IMR-90 (cell line): ENCODE measurements around the gene EIF2S1. TPM values are rescaled to one million over a fixed set of nuclear protein-coding genes. Genes with fewer than 3 reads are reported as not detected.

Experiments
- ATAC-seq: fragments of 200-7000 bp; cut with Tn5 transposase; 2 replicates; pipeline ENCODE4 v1.9.1; 2020; ENCODE audit warnings: low read depth, mild to moderate bottlenecking, moderate library complexity
- BruUV-seq: library from RNA; stranded (reverse); fragments of 400-500 nt; replicated peaks from 2 replicates; lab custom pipeline; 2021; lab: Mats Ljungman, UMichigan
- CTCF ChIA-PET: fragments of 300-600 bp; formaldehyde crosslinking; extraction: SDS; loops from one replicate; lab custom pipeline; 2021; ENCODE audit warnings: antibody characterized with exemption; lab: Yijun Ruan, JAX
- POLR2A ChIA-PET: fragments of 300-600 bp; sonication (Branson Sonifier 250); formaldehyde crosslinking; loops from one replicate; lab custom pipeline; 2022; ENCODE audit warnings: antibody characterized with exemption; ENCODE audit not compliant: unreplicated experiment; lab: Charles Lee
- DNase-seq: peaks from one replicate; pipeline ENCODE4 v3.0.0; 2013
- H2AFZ ChIP-seq: replicated peaks from 2 replicates; pipeline ENCODE3; 2013; ENCODE audit warnings: low read length, mild to moderate bottlenecking; ENCODE audit not compliant: poor library complexity
- H2AK5ac ChIP-seq: 2 replicates; pipeline ENCODE4 v1.6.1; 2013; ENCODE audit warnings: low read depth, low read length, inconsistent platforms
- H2AK9ac ChIP-seq: replicated peaks from 2 replicates; pipeline ENCODE3; 2013; ENCODE audit warnings: mild to moderate bottlenecking, low read depth, low read length, moderate library complexity; ENCODE audit not compliant: poor library complexity
- H2BK120ac ChIP-seq: 2 replicates; pipeline ENCODE4 v1.6.1; 2013; ENCODE audit warnings: low read depth, low read length, inconsistent platforms
- H2BK15ac ChIP-seq: 3 replicates; pipeline ENCODE4 v1.6.1; 2013; ENCODE audit warnings: low read depth, low read length, inconsistent platforms
- H2BK20ac ChIP-seq: 2 replicates; pipeline ENCODE4 v1.6.1; 2013; ENCODE audit warnings: low read depth, mild to moderate bottlenecking, inconsistent platforms, low read length, moderate library complexity
- H2BK5ac ChIP-seq: 2 replicates; pipeline ENCODE4 v1.6.1; 2013; ENCODE audit warnings: mild to moderate bottlenecking, low read depth, low read length, inconsistent platforms; ENCODE audit not compliant: poor library complexity, severe bottlenecking
- H3K14ac ChIP-seq: replicated peaks from 2 replicates; pipeline ENCODE4 v1.6.1; 2013; ENCODE audit warnings: low read depth, low read length, inconsistent platforms
- H3K18ac ChIP-seq: 2 replicates; pipeline ENCODE4 v1.6.1; 2013; ENCODE audit warnings: low read depth, low read length, control low read depth
- H3K23ac ChIP-seq: 2 replicates; pipeline ENCODE4 v1.6.1; 2013; ENCODE audit warnings: low read depth, low read length, inconsistent platforms
- H3K27ac ChIP-seq: 2 replicates; pipeline ENCODE4 v1.5.1; 2013; ENCODE audit warnings: mild to moderate bottlenecking, control low read depth, low read length; ENCODE audit not compliant: insufficient read depth
- H3K27me3 ChIP-seq: 2 replicates; pipeline ENCODE4 v1.6.1; 2013; ENCODE audit warnings: low read length; ENCODE audit not compliant: control insufficient read depth, insufficient read depth
- H3K36me3 ChIP-seq: 2 replicates; pipeline ENCODE4 v1.6.1; 2013; ENCODE audit warnings: low read length, mixed read lengths; ENCODE audit not compliant: control insufficient read depth, insufficient read depth
- H3K4ac ChIP-seq: 2 replicates; pipeline ENCODE4 v1.6.1; 2013; ENCODE audit warnings: low read depth, low read length, inconsistent platforms
- H3K4me1 ChIP-seq: 2 replicates; pipeline ENCODE4 v1.6.1; 2013; ENCODE audit warnings: low read length, mixed read lengths; ENCODE audit not compliant: control insufficient read depth, insufficient read depth
- H3K4me2 ChIP-seq: 2 replicates; pipeline ENCODE4 v1.6.1; 2013; ENCODE audit warnings: low read depth, mild to moderate bottlenecking, control low read depth, low read length, moderate library complexity
- H3K4me3 ChIP-seq: 2 replicates; pipeline ENCODE4 v1.5.1; 2013; ENCODE audit warnings: low read depth, mild to moderate bottlenecking, control low read depth, low read length, moderate library complexity; ENCODE audit not compliant: insufficient read depth
- H3K56ac ChIP-seq: 2 replicates; pipeline ENCODE4 v1.6.1; 2013; ENCODE audit warnings: low read length, inconsistent platforms; ENCODE audit not compliant: insufficient read depth; ENCODE audit errors: extremely low read depth
- H3K79me1 ChIP-seq, 2 experiments: 2 replicates each; pipeline ENCODE4 v1.6.1; 2013; ENCODE audit warnings: low read length in 2 of 2, inconsistent platforms in 1 of 2, low read depth in 1 of 2
- H3K9ac ChIP-seq: 2 replicates; pipeline ENCODE4 v1.6.1; 2013; ENCODE audit warnings: low read depth, low read length, control low read depth
- H3K9me1 ChIP-seq: 2 replicates; pipeline ENCODE4 v1.6.1; 2013; ENCODE audit warnings: low read length, inconsistent platforms; ENCODE audit not compliant: insufficient read depth
- H3K9me3 ChIP-seq: 2 replicates; pipeline ENCODE4 v1.6.1; 2013; ENCODE audit warnings: low read length; ENCODE audit not compliant: control insufficient read depth, insufficient read depth
- H4K20me1 ChIP-seq: 2 replicates; pipeline ENCODE4 v1.6.1; 2013; ENCODE audit warnings: low read length, inconsistent platforms; ENCODE audit not compliant: insufficient read depth
- H4K5ac ChIP-seq: 2 replicates; pipeline ENCODE4 v1.6.1; 2013; ENCODE audit warnings: mild to moderate bottlenecking, low read depth, low read length, control low read depth
- H4K8ac ChIP-seq, 2 experiments: 2 replicates each; pipeline ENCODE4 v1.6.1; 2013; ENCODE audit warnings: low read depth in 2 of 2, low read length in 2 of 2, control low read depth in 1 of 2, inconsistent platforms in 1 of 2
- H4K91ac ChIP-seq: 2 replicates; pipeline ENCODE4 v1.6.1; 2013; ENCODE audit warnings: low read depth, low read length, inconsistent platforms; ENCODE audit not compliant: insufficient read depth
- MAFK ChIP-seq: IDR thresholded peaks from 2 replicates; pipeline ENCODE4 v1.6.1; 2012; ENCODE audit warnings: low read depth, low read length, improper control_type of control experiment
- MAZ ChIP-seq: IDR thresholded peaks from 2 replicates; pipeline ENCODE4 v1.6.1; 2012; ENCODE audit warnings: low read depth, mild to moderate bottlenecking, low read length, improper control_type of control experiment, moderate library complexity, borderline replicate concordance
- WGBS, 2 experiments: methylation state at CpG; one replicate each; pipeline versions ENCODE4 v1.1.5 to v1.1.7; 2013; ENCODE audit warnings: missing lambda C conversion rate in 2 of 2; ENCODE audit not compliant: insufficient read length in 1 of 2; ENCODE audit errors: extremely low coverage in 2 of 2; 5-methylcytosine and 5-hydroxymethylcytosine counted together
- dilution Hi-C: fragments of 300-500 bp; cut with HindIII; formaldehyde crosslinking; loops from one replicate; pipeline ENCODE4 v1.14.3; 2018; ENCODE audit warnings: low sequenced_read_pairs; ENCODE audit not compliant: unreplicated experiment
- in situ Hi-C: fragments of 300-500 bp; cut with MboI; formaldehyde crosslinking; loops from 3 replicates; pipeline ENCODE4 v1.14.3; 2019; ENCODE audit warnings: low sequenced_read_pairs, inconsistent platforms, mixed read lengths
- intact Hi-C: fragments of 100-400 bp; cut with micrococcal nuclease; formaldehyde crosslinking; loops from 2 replicates; pipeline ENCODE4 v1.10.0; 2022
- polyA plus RNA-seq, 3 experiments: library from polyadenylated mRNA; depleted of rRNA; stranded (reverse); fragments of >200 nt; gene quantifications; 2 replicates each; pipeline ENCODE4 v1.2.3, GENCODE V29; 2012; ENCODE audit warnings: low replicate concordance in 1 of 3
- total RNA-seq: library from RNA; depleted of rRNA; stranded (reverse); fragments of >200 nt; gene quantifications from 2 replicates; pipeline ENCODE4 v1.2.3, GENCODE V29; 2012

EIF2S1 gene
- total and polyA plus RNA-seq, 2 of the 4 experiments (the other 2 are of a cell fraction) = 57.9 to 125 TPM

DNA sequence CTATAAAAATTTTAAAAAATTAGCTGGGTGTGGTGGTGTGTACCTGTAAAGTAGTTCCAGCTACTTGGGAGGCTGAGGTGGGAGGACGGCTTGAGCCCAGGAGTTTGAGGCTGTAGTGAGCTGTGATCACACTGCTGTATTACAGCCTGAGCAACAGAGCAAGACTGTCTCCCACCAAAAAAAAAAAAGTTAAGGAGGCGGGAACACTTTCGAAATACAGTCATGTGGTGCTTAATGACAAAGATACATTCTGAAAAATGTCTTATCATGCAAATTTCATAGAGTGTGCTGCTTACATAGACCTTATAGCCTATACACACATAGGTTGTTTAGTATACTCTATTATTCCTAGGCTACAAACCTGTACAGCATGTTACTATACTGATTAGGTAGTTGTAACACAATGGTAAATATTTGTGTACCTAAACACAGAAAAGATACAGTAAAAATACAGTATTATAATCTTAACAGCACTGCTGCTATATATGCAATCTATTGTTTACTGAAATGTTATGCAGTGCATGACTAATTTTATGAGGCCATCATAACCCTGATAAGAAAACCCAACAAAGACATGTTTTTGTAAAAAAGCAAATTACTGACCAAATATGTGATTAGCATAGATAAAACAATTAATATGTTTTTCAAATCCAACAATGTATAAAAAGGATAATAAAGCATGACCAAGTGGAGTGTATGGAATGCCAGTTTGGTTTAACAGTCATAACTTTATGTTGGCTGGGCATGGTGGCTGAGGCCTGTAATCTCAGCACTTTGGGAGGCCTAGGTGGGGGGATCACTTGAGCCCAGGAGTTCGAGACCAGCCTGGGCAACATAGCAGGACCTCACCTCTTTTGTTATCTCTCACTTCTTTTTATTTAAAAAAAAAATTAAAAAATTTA, 11.4 kb downstream of the EIF2S1 start:
- Histone ChIP-seq H3K56ac (no peak overlapping the region), H3K14ac (no peak overlapping the region), H3K27ac (no peak overlapping the region), H3K4me2 (no peak overlapping the region), H3K4ac (no peak overlapping the region), H3K27me3 (no peaks in the 10 kb centered on the region), H2AK5ac (no peak overlapping the region), H3K4me1 (peaks cover 2% of the 10 kb centered on the region; the same call in 1 of the 2 replicates), H4K5ac (no peak overlapping the region), H4K20me1 (peaks cover 20% of the 10 kb centered on the region), H4K8ac (no peak overlapping the region), H2BK120ac (no peak overlapping the region), H2BK20ac (no peak overlapping the region), H2BK5ac (no peak overlapping the region), H3K9me1 (peaks cover 4% of the 10 kb centered on the region; the same call in 1 of the 2 replicates), H4K91ac (no peak overlapping the region), H2AFZ (no peak overlapping the region), H3K9ac (no peak overlapping the region), H3K23ac (no peak overlapping the region), H3K36me3 (peaks cover 39% of the 10 kb centered on the region), H3K18ac (no peak overlapping the region), H2BK15ac (no peak overlapping the region), H2AK9ac (no peak overlapping the region), H3K79me1 (peaks cover 8 to 32% of the 10 kb centered on the region in 2 experiments), H3K9me3 (no peaks in the 10 kb centered on the region), H3K4me3 (no peak overlapping the region)
- dilution Hi-C loops = no loop called here
- ATAC-seq = peak; percentile 46; the same call in 1 of the 2 replicates
- TF ChIP-seq MAZ (no peak), MAFK (0 out of 2 replicates have a peak, but pooled peaks have one; percentile 2)
- BruUV-seq = no TSS peak
- WGBS, 2 experiments = no CpG with 5 or more reads among the region's 4 CpGs
- intact Hi-C loops = no loop called here
- POLR2A ChIA-PET = no interaction called here
- CTCF ChIA-PET = interaction anchor here (0.9 kb wide), 1 partner anchor 12 kb away, joined by 5 read pairs; the partner anchor contains the start of gene ATP6V1D
- in situ Hi-C loops = no loop called here
- DNase-seq = no peak
